ENCODE data around the gene LAMB1.

GRCh38 chr7:108044345-108044744, 41.4 kb upstream of the LAMB1 start:
- TF ChIP-seq POLR2A (IDR thresholded peaks at IDR 0.05) = no peak
- TF ChIP-seq CTCF (IDR thresholded peaks at IDR 0.05) = no peak
